ENCODE measurements around the gene PHF21A. TPM values are rescaled to one million over a fixed set of nuclear protein-coding genes. Genes with fewer than 3 reads are reported as not detected.
"Not testable (repeated sequence)": the region's sequence is repeated elsewhere in the genome, so short reads cannot be mapped to it uniquely, and the experiment has no call there.

Gene PHF21A
- polyA plus RNA-seq, 3 donors = 46.6 to 58.0 (median 56.1) TPM

GRCh38 chr11:46121724-46122477 is 647 bp upstream of the PHF21A start:
- peak; percentile 89 for DNase-seq

GRCh38 chr11:46120346-46121300 is 631 bp downstream of the PHF21A start:
- peak; percentile 81 for DNase-seq

GRCh38 chr11:46119352-46120216 is 1.7 kb downstream of the PHF21A start:
- DNase-seq = peak; percentile 69

GRCh38 chr11:46118702-46119351 is 2.4 kb downstream of the PHF21A start:
- DNase-seq = no peak

GRCh38 chr11:46117842-46118241 is 3.4 kb downstream of the PHF21A start:
- DNase-seq = no peak

GRCh38 chr11:46116712-46117037 is 4.6 kb downstream of the PHF21A start:
- DNase-seq = not testable (repeated sequence)

GRCh38 chr11:46116007-46116711 is 5.1 kb downstream of the PHF21A start:
- DNase-seq = no peak

- no peak for DNase-seq
Observed at GRCh38 chr11:46114961-46115360, 6.3 kb downstream of the PHF21A start.

- no peak for DNase-seq
Observed at GRCh38 chr11:46114378-46114777, 6.9 kb downstream of the PHF21A start.

- peak; percentile 57 for DNase-seq
Observed at GRCh38 chr11:46112961-46113607, 8.2 kb downstream of the PHF21A start.

- DNase-seq = no peak
Observed at GRCh38 chr11:46108751-46109150, 12.5 kb downstream of the PHF21A start.

- no peak for DNase-seq
Observed at GRCh38 chr11:46107780-46108179, 13.5 kb downstream of the PHF21A start.

GRCh38 chr11:46107408-46107718 is 13.9 kb downstream of the PHF21A start:
- DNase-seq = no peak

- no peak for DNase-seq
Observed at GRCh38 chr11:46106530-46107407, 14.5 kb downstream of the PHF21A start.

- DNase-seq = no peak
Observed at GRCh38 chr11:46105926-46106325, 15.3 kb downstream of the PHF21A start.

GRCh38 chr11:46105134-46105628 is 16.1 kb downstream of the PHF21A start:
- no peak for DNase-seq

- no peak for DNase-seq
Observed at GRCh38 chr11:46102843-46103242, 18.4 kb downstream of the PHF21A start.

- DNase-seq = no peak
Observed at GRCh38 chr11:46100670-46101069, 20.6 kb downstream of the PHF21A start.

- DNase-seq = no peak
Observed at GRCh38 chr11:46099963-46100316, 21.3 kb downstream of the PHF21A start.
